ENCODE data around the gene ZSCAN29.

GRCh38 chr15:43408789-43409188, 37.9 kb upstream of the ZSCAN29 start:
- TF ChIP-seq CTCF (conservative IDR thresholded peaks at IDR 0.05 in 1 of 2, IDR thresholded peaks at IDR 0.05 in 1 of 2; ENCODE audit: low read depth in 1 of 2, low read length in 2 of 2), result no peak
- no peak for TF ChIP-seq EZH2 (IDR thresholded peaks at IDR 0.05; ENCODE audit: low read length, missing control alignments)
